Dermis blood vessel endothelial cell (primary cell): ENCODE results near the gene NRXN3. TPM values are rescaled to one million over a fixed set of nuclear protein-coding genes. Genes with fewer than 3 reads are reported as not detected.

Source experiments
- DNase-seq: peaks from one replicate; pipeline ENCODE4 v3.0.0; 2010
- total RNA-seq: library from RNA; depleted of rRNA; stranded (reverse); fragments of >200 nt; gene quantifications from 2 replicates; pipeline ENCODE4 v1.2.3, GENCODE V29; 2014

The NRXN3 gene
- total RNA-seq, 1 donor from 2014 or later, result under 0.01 TPM

GRCh38 chr14:78173346-78174035, 3.3 kb downstream of the NRXN3 start:
- no peak for DNase-seq

- no peak for DNase-seq
Observed at GRCh38 chr14:78175412-78175811, 5.2 kb downstream of the NRXN3 start.

- DNase-seq, result no peak
Observed at GRCh38 chr14:78178071-78178470, 7.9 kb downstream of the NRXN3 start.

- no peak for DNase-seq
Observed at GRCh38 chr14:78178971-78179370, 8.8 kb downstream of the NRXN3 start.

- DNase-seq, result no peak
Observed at GRCh38 chr14:78181270-78181669, 11.1 kb downstream of the NRXN3 start.

GRCh38 chr14:78182722-78183121, 12.5 kb downstream of the NRXN3 start:
- DNase-seq, result no peak

- no peak for DNase-seq
Observed at GRCh38 chr14:78184157-78184556, 14.0 kb downstream of the NRXN3 start.

- DNase-seq, result no peak
Observed at GRCh38 chr14:78186277-78186676, 16.1 kb downstream of the NRXN3 start.

- no peak for DNase-seq
Observed at GRCh38 chr14:78188882-78189281, 18.7 kb downstream of the NRXN3 start.

GRCh38 chr14:78195431-78195830, 25.3 kb downstream of the NRXN3 start:
- no peak for DNase-seq

- DNase-seq, result no peak
Observed at GRCh38 chr14:78196323-78196722, 26.1 kb downstream of the NRXN3 start.

- DNase-seq, result no peak
Observed at GRCh38 chr14:78197051-78197450, 26.9 kb downstream of the NRXN3 start.

GRCh38 chr14:78202163-78202562, 32.0 kb downstream of the NRXN3 start:
- no peak for DNase-seq

- no peak for DNase-seq
Observed at GRCh38 chr14:78202976-78203375, 32.8 kb downstream of the NRXN3 start.

- DNase-seq, result no peak
Observed at GRCh38 chr14:78207414-78207813, 37.2 kb downstream of the NRXN3 start.

- DNase-seq, result no peak
Observed at GRCh38 chr14:78220273-78220672, 50.1 kb downstream of the NRXN3 start.

- no peak for DNase-seq
Observed at GRCh38 chr14:78222746-78223145, 52.6 kb downstream of the NRXN3 start.

GRCh38 chr14:78227248-78228077, 57.3 kb downstream of the NRXN3 start:
- DNase-seq, result no peak

GRCh38 chr14:78228702-78229327, 58.6 kb downstream of the NRXN3 start:
- no peak for DNase-seq

- no peak for DNase-seq
Observed at GRCh38 chr14:78232231-78233000, 62.2 kb downstream of the NRXN3 start.

- DNase-seq, result no peak
Observed at GRCh38 chr14:78238141-78238540, 68.0 kb downstream of the NRXN3 start.

GRCh38 chr14:78240567-78240966, 70.4 kb downstream of the NRXN3 start:
- no peak for DNase-seq

- DNase-seq, result no peak
Observed at GRCh38 chr14:78242086-78242485, 71.9 kb downstream of the NRXN3 start.
